ENCODE data around the gene LAMA3. TPM values are rescaled to one million over a fixed set of nuclear protein-coding genes. Genes with fewer than 3 reads are reported as not detected.

LAMA3 gene
- total and polyA plus RNA-seq, 12 donors: 1.6 to 10.2 (median 4.0) TPM

DNA sequence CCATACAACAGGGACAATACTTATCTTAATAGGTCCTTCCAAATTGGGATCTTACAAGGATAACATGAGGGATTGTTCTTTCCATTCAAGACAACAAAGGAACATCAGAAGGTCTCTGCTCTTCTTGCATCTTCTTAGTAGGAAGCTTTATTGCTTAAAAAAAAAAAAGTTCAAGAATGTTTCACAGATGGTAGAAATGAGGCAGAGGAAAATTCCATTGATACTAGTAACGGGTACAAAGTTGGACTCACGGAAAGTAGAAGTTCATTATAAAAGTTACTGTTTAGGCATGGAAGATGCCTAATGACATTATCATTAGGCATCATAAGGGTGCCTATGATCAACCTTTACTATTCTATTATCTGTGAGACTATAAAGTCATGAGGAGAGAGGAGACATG lies 136.2 kb downstream of the LAMA3 start:
- DNase-seq: no peak
- Histone ChIP-seq H3K27me3 (no peaks in the 10 kb centered on the region), H3K9me3 (replicated peaks in 1 of 3) (no peaks in the 10 kb centered on the region), H3K27ac (peak overlapping the region in 1 of 5 donors; percentile 35), H3K4me1 (replicated peaks in 1 of 2) (no peaks in the 10 kb centered on the region), H3K4me3 (no peak overlapping the region), H3K36me3 (replicated peaks in 1 of 2) (no peaks in the 10 kb centered on the region)
- no peak for TF ChIP-seq POLR2A (IDR thresholded peaks at IDR 0.05)
- TF ChIP-seq, protein P1, sequence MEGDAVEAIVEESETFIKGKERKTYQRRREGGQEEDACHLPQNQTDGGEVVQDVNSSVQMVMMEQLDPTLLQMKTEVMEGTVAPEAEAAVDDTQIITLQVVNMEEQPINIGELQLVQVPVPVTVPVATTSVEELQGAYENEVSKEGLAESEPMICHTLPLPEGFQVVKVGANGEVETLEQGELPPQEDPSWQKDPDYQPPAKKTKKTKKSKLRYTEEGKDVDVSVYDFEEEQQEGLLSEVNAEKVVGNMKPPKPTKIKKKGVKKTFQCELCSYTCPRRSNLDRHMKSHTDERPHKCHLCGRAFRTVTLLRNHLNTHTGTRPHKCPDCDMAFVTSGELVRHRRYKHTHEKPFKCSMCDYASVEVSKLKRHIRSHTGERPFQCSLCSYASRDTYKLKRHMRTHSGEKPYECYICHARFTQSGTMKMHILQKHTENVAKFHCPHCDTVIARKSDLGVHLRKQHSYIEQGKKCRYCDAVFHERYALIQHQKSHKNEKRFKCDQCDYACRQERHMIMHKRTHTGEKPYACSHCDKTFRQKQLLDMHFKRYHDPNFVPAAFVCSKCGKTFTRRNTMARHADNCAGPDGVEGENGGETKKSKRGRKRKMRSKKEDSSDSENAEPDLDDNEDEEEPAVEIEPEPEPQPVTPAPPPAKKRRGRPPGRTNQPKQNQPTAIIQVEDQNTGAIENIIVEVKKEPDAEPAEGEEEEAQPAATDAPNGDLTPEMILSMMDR (IDR thresholded peaks at IDR 0.05): no peak
- intact Hi-C loops (cut with DNase I): loop anchor here in 1 of 2 donors (5.0 kb wide), 1 partner anchor 92 kb away; no protein-coding TSS in a partner anchor
- WGBS, 4 donors: 92 to 94% (median 93%) methylated on average over 2 of the region's 2 CpGs

DNA sequence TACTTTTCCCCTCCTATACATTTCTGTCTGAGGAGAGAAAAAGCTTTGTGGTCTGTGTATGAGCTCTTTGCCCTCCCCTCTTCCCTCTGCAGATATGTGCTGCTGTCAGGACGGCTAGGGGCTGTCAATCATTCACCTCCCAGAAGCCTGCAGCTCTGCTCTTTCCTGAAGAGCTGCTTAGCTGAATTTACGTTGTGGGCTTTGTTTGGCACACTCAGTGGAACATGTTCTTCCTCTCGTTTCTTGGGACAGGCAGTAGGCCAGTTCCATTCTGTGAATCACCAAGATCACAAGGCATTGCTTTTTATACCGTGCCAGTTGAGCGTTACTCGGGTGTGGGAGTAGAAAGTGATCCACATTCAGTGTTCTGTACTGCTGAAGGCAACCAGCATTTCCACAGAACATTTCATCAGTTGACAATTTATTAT lies 136.7 kb downstream of the LAMA3 start:
- H3K4me1 ChIP-seq (replicated peaks in 1 of 2): no peaks in the 10 kb centered on the region
- WGBS, 4 donors: 39 to 45% (median 42%) methylated on average over 6 of the region's 6 CpGs
- H3K27ac ChIP-seq: peak overlapping the region in 2 of 5 donors; percentile 22 to 35
- H3K36me3 ChIP-seq (replicated peaks in 1 of 2): no peaks in the 10 kb centered on the region
- H3K4me3 ChIP-seq: no peak overlapping the region
- peak; percentile 26 to 80 (median 48) for DNase-seq
- H3K27me3 ChIP-seq: no peaks in the 10 kb centered on the region
- intact Hi-C loops (cut with DNase I): loop anchor here in 1 of 2 donors (5.0 kb wide), 1 partner anchor 91 kb away; no protein-coding TSS in a partner anchor
- no peaks in the 10 kb centered on the region for H3K9me3 ChIP-seq (replicated peaks in 1 of 3)
- no peak for TF ChIP-seq POLR2A (IDR thresholded peaks at IDR 0.05)
- TF ChIP-seq, protein P1 (IDR thresholded peaks at IDR 0.05): no peak

DNA sequence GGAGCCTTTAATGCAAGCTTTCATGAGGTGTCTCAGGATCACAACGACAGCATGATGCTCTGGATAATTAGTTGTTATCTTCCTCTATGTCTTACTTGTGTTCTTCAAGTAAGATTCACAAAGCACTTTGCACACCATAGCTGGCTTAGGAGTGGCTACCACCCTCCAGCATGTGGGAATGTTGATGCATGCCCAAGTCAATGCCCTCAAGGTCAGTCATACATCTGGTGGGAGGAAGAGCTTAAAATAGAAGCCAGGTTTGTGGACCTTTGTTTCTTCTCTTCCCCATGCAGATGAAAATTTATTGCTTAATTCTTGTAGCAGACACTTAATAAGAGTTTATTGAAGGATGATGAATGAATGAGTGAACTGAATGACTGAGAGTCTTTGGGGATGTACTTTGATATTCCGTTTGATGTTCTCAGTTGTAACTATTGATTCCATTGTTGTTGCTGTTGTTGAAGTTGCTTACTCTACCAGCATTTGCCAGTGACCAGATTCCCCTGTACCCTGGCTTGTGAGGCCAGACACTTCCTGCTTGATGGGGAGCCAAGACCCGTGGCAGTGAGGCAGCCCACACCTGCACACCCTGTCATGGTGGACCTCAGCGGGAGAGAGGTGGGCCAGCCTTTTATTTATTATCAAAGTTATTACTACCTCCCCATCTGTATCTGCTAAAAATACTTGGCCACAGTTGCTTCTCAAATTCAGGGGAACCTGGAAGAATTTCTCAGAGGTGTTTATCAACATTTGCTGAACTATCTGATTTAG lies 137.8 kb downstream of the LAMA3 start:
- no peak for DNase-seq
- no peak overlapping the region for H3K27ac ChIP-seq
- no peak overlapping the region for H3K4me3 ChIP-seq
- 83 to 89% (median 87%) methylated on average over 4 of the region's 4 CpGs for WGBS, 4 donors
- no peaks in the 10 kb centered on the region for H3K9me3 ChIP-seq (replicated peaks in 1 of 3)
- no peaks in the 10 kb centered on the region for H3K27me3 ChIP-seq
- intact Hi-C loops (cut with DNase I): loop anchor here in 1 of 2 donors (5.0 kb wide), 1 partner anchor 90 kb away; no protein-coding TSS in a partner anchor
- TF ChIP-seq POLR2A (IDR thresholded peaks at IDR 0.05): no peak
- TF ChIP-seq, protein P1 (IDR thresholded peaks at IDR 0.05): no peak
- H3K36me3 ChIP-seq (replicated peaks in 1 of 2): no peaks in the 10 kb centered on the region
- H3K4me1 ChIP-seq (replicated peaks in 1 of 2): no peaks in the 10 kb centered on the region

DNA sequence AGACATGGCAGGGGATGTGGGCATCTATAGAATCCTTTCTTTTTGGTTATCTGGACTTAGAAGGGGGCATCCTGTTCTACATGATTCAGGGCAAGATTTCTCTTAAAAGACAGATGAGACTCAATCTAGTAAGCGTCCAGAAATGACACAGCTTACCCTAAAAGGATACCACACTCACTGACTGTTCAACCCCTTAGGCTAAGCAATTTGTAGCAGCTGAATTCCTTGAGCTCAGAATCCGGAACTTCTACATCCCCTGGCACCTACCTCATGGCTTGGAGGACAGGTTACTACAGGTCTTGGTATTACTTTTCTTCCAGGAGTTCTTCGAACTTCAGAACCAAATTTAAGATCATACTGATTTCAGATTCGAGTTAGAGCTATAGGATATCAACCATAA lies 138.4 kb downstream of the LAMA3 start:
- Histone ChIP-seq H3K4me1 (replicated peaks in 1 of 2) (no peaks in the 10 kb centered on the region), H3K27ac (no peak overlapping the region), H3K36me3 (replicated peaks in 1 of 2) (no peaks in the 10 kb centered on the region), H3K27me3 (no peaks in the 10 kb centered on the region), H3K4me3 (no peak overlapping the region), H3K9me3 (replicated peaks in 1 of 3) (no peaks in the 10 kb centered on the region)
- no peak for DNase-seq
- TF ChIP-seq, protein P1 (IDR thresholded peaks at IDR 0.05): no peak
- TF ChIP-seq POLR2A (IDR thresholded peaks at IDR 0.05): no peak
- 84 to 92% (median 88%) methylated on average over 4 of the region's 4 CpGs for WGBS, 4 donors
- intact Hi-C loops (cut with DNase I): loop anchor here in 1 of 2 donors (5.0 kb wide), 1 partner anchor 90 kb away; no protein-coding TSS in a partner anchor

Measured in adrenal gland (tissue), 12 donors.